ENCODE results near the gene DNM3.

- TF ChIP-seq POLR2A (IDR thresholded peaks at IDR 0.05) = no peak
- TF ChIP-seq CTCF (IDR thresholded peaks at IDR 0.05) = no peak
- peak in 1 of 4 donors; percentile 21 for TF ChIP-seq POLR2AphosphoS5 (IDR thresholded peaks at IDR 0.05)
Observed at GRCh38 chr1:172393354-172393753, 552.1 kb downstream of the DNM3 start.
